ENCODE measurements around the gene ACSS3. TPM values are rescaled to one million over a fixed set of nuclear protein-coding genes. Genes with fewer than 3 reads are reported as not detected.
A peak's percentile ranks its signal among the peaks of the same experiment; 100 is the strongest.
"Not testable (repeated sequence)": the region's sequence is repeated elsewhere in the genome, so short reads cannot be mapped to it uniquely, and the experiment has no call there.

The ACSS3 gene
- total RNA-seq = 14.5 and 15.7 TPM in 2 replicates
- long read RNA-seq, full-length matches to known transcripts = 4 of 12 reads
- long read RNA-seq, partial matches to known transcripts = 3 of 12 reads
- long read RNA-seq, other reads (novel, unspliced or antisense) = 5 of 12 reads

GRCh38 chr12:81077686-81078441 is at the start of gene ACSS3:
Gene ACSS3 (plus strand): TSS chr12:81078079. CDS start chr12:81078121, 42 bp downstream.
- Mint-ChIP-seq H3K36me3 (ENCODE audit: low read depth) (no peaks in the 10 kb centered on the region), H3K9me3 (no peaks in the 10 kb centered on the region), H3K4me3 (peak within 1 kb of the TSS; percentile 88), H3K4me1 (peaks cover 42% of the 10 kb centered on the region), H3K27ac (ENCODE audit: unreplicated experiment) (peak within 1 kb of the TSS; percentile 96), H3K27me3 (ENCODE audit: low read depth) (no peaks in the 10 kb centered on the region)
- no peak for TF ChIP-seq CTCF (conservative IDR thresholded peaks at IDR 0.05)
- peak; percentile 47 for DNase-seq (ENCODE audit: low read depth, low spot score)

- Mint-ChIP-seq H3K27me3 (ENCODE audit: low read depth) (no peaks in the 10 kb centered on the region), H3K4me3 (no peak overlapping the region)
- no peak for TF ChIP-seq CTCF (conservative IDR thresholded peaks at IDR 0.05)
Measured at GRCh38 chr12:81034926-81035325, 43.0 kb upstream of the ACSS3 start.

GRCh38 chr12:81039231-81039630 is 38.6 kb upstream of the ACSS3 start:
- Mint-ChIP-seq H3K9me3 (no peaks in the 10 kb centered on the region), H3K27me3 (ENCODE audit: low read depth) (no peaks in the 10 kb centered on the region), H3K4me1 (no peaks in the 10 kb centered on the region), H3K4me3 (no peak overlapping the region), H3K27ac (ENCODE audit: unreplicated experiment) (no peak overlapping the region), H3K36me3 (ENCODE audit: low read depth) (no peaks in the 10 kb centered on the region)
- no peak for DNase-seq (ENCODE audit: low read depth, low spot score)
- no peak for TF ChIP-seq CTCF (conservative IDR thresholded peaks at IDR 0.05)

More at GRCh38 chr12:81034926-81035325, 43.0 kb upstream of the ACSS3 start:
- no peak for DNase-seq (ENCODE audit: low read depth, low spot score)
- Mint-ChIP-seq H3K4me1 (no peaks in the 10 kb centered on the region), H3K36me3 (ENCODE audit: low read depth) (no peaks in the 10 kb centered on the region), H3K27ac (ENCODE audit: unreplicated experiment) (no peak overlapping the region), H3K9me3 (no peaks in the 10 kb centered on the region)

GRCh38 chr12:81043979-81044740 is 33.7 kb upstream of the ACSS3 start:
- Mint-ChIP-seq H3K4me1 (no peaks in the 10 kb centered on the region), H3K27ac (ENCODE audit: unreplicated experiment) (no peak overlapping the region), H3K9me3 (no peaks in the 10 kb centered on the region), H3K4me3 (no peak overlapping the region), H3K36me3 (ENCODE audit: low read depth) (no peaks in the 10 kb centered on the region), H3K27me3 (ENCODE audit: low read depth) (no peaks in the 10 kb centered on the region)
- DNase-seq (ENCODE audit: low read depth, low spot score) = no peak
- TF ChIP-seq CTCF (conservative IDR thresholded peaks at IDR 0.05) = no peak

GRCh38 chr12:81064971-81065370 is 12.9 kb upstream of the ACSS3 start:
- H3K4me3 Mint-ChIP-seq = not testable (repeated sequence)

More at GRCh38 chr12:81064971-81065370, 12.9 kb upstream of the ACSS3 start:
- H3K27me3 Mint-ChIP-seq (ENCODE audit: low read depth); DNase-seq (ENCODE audit: low read depth, low spot score); H3K4me1 Mint-ChIP-seq; H3K9me3 Mint-ChIP-seq; H3K27ac Mint-ChIP-seq (ENCODE audit: unreplicated experiment); H3K36me3 Mint-ChIP-seq (ENCODE audit: low read depth): not testable (repeated sequence)

Data from neural crest cell (in vitro differentiated cells).